Measurements from ENCODE around the gene VPS26C.
A peak's percentile ranks its signal among the peaks of the same experiment; 100 is the strongest.
"Not testable (repeated sequence)": the region's sequence is repeated elsewhere in the genome, so short reads cannot be mapped to it uniquely, and the experiment has no call there.

Gene VPS26C

GRCh38 chr21:37267269-37268185, at the start of gene VPS26C:
TSS of gene VPS26C (minus strand) at chr21:37267334. CDS start at chr21:37267294, 40 bp downstream.
- DNase-seq = peak; percentile 98

GRCh38 chr21:37316072-37316471, 48.9 kb upstream of the VPS26C start:
- not testable (repeated sequence) for DNase-seq

DNA sequence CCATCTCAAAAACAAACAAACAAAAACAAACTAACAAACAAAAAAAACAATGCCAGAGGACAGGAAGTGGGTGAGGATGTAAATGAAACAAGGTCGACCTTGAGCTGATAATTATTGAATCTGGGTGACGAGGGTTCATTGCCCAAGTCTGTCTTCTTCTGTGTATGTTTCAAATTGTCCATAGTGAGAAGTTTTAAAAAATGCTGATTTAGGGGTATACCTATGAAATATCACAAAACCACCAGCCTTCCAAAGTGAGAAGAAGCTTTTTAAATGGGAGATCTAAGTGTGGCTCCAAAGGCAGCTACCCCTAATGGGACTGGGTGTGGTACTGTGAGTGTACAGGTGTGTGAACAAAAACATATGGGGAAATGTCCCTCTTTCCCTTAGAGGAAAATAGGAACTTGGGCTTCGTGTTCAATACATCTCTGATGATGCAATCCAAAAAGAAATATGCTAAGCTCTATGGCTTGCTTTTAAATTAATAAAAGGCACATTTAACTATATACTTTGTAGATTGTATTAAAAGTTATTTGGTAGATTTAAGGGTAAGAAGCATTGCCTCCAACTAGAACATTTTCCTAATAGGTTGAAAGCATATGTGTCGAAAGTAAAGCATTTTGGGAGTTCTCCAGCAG, 33.1 kb upstream of the VPS26C start:
- DNase-seq = no peak

GRCh38 chr21:37297364-37297763, 30.2 kb upstream of the VPS26C start:
- DNase-seq = no peak

DNA sequence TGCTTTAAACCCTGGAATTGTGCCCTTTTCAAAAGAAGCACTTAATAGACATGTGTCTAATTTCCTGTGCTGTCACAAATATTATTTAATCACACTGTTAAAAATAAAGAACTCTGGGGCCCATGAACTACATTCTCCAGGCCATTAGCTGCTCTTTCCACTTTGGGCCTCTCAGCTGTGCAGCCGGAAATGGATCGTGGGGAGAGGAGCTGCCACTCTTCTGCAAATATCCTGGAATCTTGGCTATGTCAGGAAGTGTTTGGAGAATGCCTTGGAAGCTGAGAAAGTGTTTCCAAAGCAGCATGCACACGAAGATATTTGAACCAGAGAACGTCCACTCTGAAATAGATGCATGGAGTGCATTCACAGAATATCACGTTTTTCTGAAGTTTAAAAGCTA, 27.5 kb upstream of the VPS26C start:
- no peak for DNase-seq

GRCh38 chr21:37292941-37293340, 25.8 kb upstream of the VPS26C start:
- DNase-seq = no peak

DNA sequence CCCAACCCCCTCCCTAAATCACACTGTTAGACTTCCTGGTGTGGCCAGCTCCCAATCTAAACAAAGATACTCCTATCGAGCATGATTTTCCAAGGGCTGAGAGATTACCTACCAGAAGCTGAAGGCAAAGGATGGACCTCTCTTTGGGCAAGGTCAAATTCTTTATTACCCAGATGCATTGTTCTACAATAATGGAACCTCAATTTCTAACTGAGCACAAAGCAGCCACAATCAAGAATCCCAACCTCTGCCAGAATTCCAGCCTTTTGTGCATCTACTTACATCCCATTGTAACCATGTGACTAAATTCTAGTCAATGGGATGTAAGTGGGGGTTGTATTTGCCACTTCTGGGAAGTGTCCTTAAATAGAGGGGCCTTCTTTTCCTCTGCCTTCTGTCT, 24.9 kb upstream of the VPS26C start:
- DNase-seq = no peak

- DNase-seq = not testable (repeated sequence)
These were observed 16.1 kb upstream of the VPS26C start for GRCh38 chr21:37283191-37283710.

GRCh38 chr21:37282602-37283001, 15.5 kb upstream of the VPS26C start:
- DNase-seq = not testable (repeated sequence)

GRCh38 chr21:37281993-37282392, 14.9 kb upstream of the VPS26C start:
- no peak for DNase-seq

GRCh38 chr21:37281579-37281978, 14.4 kb upstream of the VPS26C start:
- DNase-seq = no peak

DNA sequence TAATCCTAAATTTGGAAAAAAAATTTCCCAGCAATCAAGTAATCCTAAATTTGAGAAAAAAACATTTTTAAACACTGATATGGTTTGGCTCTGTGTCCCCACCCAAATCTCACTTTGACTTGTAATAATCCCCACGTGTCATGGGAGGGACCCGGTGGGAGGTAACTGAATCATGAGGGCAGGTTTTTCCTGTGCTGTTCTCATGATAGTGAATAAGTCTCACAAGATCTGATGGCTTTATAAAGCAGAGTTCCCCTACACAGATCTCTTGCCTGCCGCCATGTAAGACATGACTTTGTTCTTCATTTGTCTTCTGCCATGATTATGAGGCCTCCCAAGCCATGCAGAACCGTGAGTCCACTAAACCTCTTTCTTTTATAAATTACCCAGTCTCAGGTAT, 12.1 kb upstream of the VPS26C start:
- not testable (repeated sequence) for DNase-seq

DNA sequence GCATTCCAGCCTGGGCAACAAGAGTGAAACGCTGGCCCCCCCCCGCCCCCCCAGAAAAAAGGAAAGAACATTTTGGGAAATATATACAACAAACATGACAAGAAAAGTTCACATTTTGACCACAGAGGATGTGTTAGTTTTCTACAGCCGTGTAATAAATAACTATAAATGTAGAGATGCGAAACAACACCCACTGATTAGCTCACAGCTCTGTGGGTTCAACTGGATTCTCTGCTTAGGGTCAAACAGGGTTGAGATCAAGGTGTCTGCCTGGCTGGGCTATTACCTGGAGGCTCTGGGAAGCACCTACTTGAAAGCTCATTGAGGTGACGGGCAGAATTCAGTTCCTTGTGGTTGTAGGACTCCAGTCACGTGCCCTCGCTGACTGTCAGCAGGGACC, 11.1 kb upstream of the VPS26C start:
- DNase-seq = no peak

DNA sequence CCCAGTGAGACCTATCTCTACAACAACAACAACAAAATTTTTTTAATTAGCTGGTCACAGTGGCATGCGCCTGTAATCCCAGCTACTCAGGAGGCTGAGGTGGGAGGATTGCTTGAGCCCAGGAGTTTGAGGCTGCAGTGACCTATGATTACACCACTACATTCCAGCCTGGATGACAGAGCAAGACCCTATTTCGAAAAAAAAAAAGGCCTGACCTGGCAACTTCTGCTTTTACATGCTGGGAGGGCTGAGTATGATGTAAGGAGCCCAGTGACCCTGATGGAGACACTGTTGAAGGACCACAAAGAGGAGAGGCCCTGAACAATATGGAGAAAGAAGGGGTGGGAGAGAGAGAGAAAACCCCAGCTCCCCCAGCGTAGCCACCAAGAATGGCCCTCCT, 9.2 kb upstream of the VPS26C start:
- DNase-seq = no peak

GRCh38 chr21:37273911-37274690, 7.0 kb upstream of the VPS26C start:
- DNase-seq = no peak

DNA sequence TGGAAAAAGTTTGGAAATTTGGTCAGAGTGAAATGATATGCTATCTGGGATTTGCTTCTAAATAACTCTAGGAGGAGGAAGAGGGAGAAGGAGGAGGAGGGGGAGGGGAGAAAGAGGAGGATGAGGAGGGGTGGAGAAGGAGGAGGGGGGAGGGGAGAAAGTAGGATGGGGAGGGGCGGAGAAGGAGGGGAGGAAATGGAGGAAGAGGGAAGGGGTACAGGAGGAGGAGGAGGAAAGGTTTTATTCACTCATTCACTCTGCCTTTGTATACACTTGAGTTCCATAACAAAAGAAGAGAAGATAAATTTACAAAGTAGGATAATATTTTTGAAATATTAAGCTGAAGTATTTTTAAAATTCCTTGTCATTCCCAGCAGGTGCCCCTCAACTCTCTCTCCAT, 6.3 kb upstream of the VPS26C start:
- DNase-seq = no peak

GRCh38 chr21:37272897-37273296, 5.8 kb upstream of the VPS26C start:
- no peak for DNase-seq

DNA sequence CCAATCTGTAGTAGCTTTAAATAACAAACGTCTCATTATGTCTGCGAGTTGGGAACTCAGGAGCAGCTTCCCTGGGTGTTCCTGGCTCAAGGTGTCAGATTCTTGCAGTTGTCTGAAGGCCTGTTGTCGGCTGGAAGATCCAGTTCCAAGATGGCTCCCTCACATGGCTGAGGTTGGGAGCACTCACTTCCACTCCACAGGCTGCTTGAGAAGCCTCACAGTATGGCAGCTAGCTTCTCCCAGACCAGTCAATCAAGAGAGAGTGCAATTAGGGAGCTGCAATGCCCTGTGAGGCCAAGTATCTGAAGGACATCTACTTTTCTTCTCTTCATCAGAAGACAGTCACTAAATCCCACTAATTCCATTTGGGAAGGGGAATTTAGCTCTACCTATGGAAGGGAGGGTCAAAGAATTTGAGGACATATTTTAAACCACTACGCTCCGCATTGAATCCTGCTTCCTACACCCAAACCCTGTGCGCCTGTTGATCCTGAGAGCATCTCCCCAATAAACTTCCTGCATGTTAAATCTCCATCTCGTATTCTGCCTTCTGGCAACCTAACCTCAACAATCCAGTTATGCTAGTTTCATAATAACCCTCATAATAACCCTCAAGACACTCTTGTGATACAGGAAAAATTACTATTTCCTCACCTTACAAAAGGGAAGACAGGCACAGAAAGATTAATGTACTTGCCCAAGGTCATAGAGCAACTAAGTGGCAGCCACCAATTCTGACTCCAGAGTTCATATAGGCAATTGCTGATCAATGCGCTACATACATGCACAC, 3.6 kb upstream of the VPS26C start:
- DNase-seq = no peak

DNA sequence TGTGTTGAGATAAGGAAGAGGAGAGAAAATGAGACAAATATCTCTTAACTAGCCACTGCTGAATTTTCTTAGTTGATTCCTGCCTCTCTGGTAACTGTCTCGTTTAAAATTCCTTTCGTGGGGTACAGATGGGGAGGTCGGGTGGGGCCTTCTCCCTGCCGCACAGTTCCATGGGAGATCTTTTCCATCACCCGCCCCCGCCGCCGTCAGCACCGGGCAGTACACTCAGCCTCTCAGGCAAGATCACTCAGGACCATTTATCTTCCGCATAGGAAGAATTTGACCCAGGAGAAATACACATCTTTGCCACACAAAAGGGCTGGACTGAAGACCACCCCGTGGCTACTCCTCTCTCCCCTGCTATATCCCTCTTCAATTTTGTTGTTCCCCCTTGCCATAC, 2.3 kb upstream of the VPS26C start:
- no peak for DNase-seq

DNA sequence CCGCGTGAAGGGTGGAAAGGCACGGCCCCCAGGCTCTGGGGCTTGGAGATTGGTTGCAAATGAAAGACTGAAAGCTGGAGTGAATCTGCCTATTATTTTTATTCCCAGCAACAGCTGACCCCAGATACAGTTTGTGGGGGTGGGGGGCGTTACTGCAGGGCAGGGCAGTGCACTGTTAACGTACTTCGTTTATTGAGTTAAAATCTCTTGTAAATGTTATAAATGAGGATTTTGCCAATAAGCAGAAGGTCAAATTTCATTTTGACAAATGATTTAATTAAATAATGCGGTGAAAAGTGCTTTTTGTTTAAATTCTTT, 1.0 kb upstream of the VPS26C start:
- no peak for DNase-seq

DNA sequence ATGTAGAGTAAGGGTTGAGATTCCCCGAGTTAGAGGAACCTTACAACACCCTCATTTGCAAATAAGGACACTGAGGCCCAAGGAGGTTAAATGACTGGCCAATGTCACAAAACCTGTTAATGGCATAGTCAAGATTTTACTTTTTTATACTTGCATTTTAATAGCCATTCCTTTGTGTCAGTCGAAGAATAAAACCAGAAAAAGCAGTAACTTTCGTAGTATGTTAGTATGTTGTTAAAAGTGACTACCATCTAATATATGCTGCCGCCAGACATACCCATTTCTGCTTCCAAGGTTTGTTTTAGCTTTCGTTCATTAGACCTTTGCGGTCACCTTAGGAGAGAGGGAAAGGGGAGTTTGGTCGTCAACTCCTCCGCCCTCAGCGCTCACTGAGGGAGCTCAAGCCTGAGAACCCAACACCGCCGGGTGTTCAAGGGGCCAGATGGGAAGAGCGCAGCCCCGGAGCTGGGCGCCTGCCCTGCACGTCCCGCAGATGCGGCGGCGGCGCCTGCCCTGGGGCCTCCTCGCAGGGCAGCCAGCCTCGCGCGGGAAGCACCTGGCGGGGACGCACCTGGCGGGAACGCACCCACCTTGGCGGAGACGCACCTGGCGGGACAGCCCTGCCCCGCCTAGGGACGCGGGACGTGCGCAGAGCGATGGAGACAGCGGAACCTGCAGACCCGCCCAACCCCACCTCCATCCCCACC, 466 bp downstream of the VPS26C start:
- DNase-seq = peak; percentile 92

GRCh38 chr21:37264808-37265207, 2.3 kb downstream of the VPS26C start:
- DNase-seq = no peak

All from NCI-H526 treated with DMSO at 0.1 percent for 48 hours (cell line).